Endothelial cell of umbilical vein (primary cell): Measurements from ENCODE around the gene MAP4K1.

Experiments
- EZH2 ChIP-seq: IDR thresholded peaks from 2 replicates; pipeline ENCODE4 v1.6.1; 2012; ENCODE audit warnings: borderline replicate concordance, low read depth, mild to moderate bottlenecking, moderate library complexity, low read length, inconsistent platforms; ENCODE audit not compliant: severe bottlenecking
- FOS ChIP-seq: IDR thresholded peaks from 2 replicates; pipeline ENCODE4 v1.6.1; 2011; ENCODE audit warnings: mild to moderate bottlenecking, low read length, moderate library complexity, borderline replicate concordance; ENCODE audit not compliant: insufficient read depth
- GATA2 ChIP-seq: IDR thresholded peaks from 2 replicates; pipeline ENCODE4 v1.7.0; 2011; ENCODE audit warnings: low read depth, mild to moderate bottlenecking, moderate library complexity, mixed read lengths, low read length; ENCODE audit not compliant: insufficient read length, insufficient read depth
- JUN ChIP-seq: IDR thresholded peaks from 2 replicates; pipeline ENCODE4 v1.6.1; 2011; ENCODE audit warnings: borderline replicate concordance, low read depth; ENCODE audit not compliant: insufficient read length, insufficient read depth
- MAX ChIP-seq: IDR thresholded peaks from 2 replicates; pipeline ENCODE4 v1.6.1; 2011; ENCODE audit not compliant: insufficient read depth, insufficient read length
- MYC ChIP-seq: IDR thresholded peaks from one replicate; pipeline ENCODE4 v1.6.1; 2011; ENCODE audit warnings: mild to moderate bottlenecking, low read depth, low read length
- POLR2A ChIP-seq: IDR thresholded peaks from 2 replicates; pipeline ENCODE4 v1.6.1; 2012; ENCODE audit warnings: low read depth, mild to moderate bottlenecking, control low read depth, low read length
- POLR2AphosphoS5 ChIP-seq: IDR thresholded peaks from 2 replicates; pipeline ENCODE4 v1.6.1; 2012; ENCODE audit warnings: low read depth, mild to moderate bottlenecking, control low read depth, low read length, moderate library complexity; ENCODE audit not compliant: insufficient read depth
- TF ChIP-seq, protein P1 (sequence below), 2 donors: IDR thresholded peaks; 1 replicate in 1 of 2; 2 replicates in 1 of 2; pipeline ENCODE4 v1.5.1; 2011; ENCODE audit warnings: low read length in 2 of 2, mild to moderate bottlenecking in 2 of 2, moderate library complexity in 2 of 2, control low read depth in 1 of 2, inconsistent platforms in 1 of 2, low read depth in 1 of 2; ENCODE audit not compliant: insufficient read depth in 1 of 2; ENCODE audit errors: extremely low read depth in 1 of 2

- TF ChIP-seq EZH2 (no peak), POLR2A (no peak), POLR2AphosphoS5 (no peak), MYC (no peak), JUN (no peak), MAX (no peak), GATA2 (no peak), FOS (no peak)
- TF ChIP-seq, protein P1, sequence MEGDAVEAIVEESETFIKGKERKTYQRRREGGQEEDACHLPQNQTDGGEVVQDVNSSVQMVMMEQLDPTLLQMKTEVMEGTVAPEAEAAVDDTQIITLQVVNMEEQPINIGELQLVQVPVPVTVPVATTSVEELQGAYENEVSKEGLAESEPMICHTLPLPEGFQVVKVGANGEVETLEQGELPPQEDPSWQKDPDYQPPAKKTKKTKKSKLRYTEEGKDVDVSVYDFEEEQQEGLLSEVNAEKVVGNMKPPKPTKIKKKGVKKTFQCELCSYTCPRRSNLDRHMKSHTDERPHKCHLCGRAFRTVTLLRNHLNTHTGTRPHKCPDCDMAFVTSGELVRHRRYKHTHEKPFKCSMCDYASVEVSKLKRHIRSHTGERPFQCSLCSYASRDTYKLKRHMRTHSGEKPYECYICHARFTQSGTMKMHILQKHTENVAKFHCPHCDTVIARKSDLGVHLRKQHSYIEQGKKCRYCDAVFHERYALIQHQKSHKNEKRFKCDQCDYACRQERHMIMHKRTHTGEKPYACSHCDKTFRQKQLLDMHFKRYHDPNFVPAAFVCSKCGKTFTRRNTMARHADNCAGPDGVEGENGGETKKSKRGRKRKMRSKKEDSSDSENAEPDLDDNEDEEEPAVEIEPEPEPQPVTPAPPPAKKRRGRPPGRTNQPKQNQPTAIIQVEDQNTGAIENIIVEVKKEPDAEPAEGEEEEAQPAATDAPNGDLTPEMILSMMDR (IDR thresholded peaks at IDR 0.05; ENCODE audit: extremely low read depth in 1 of 2, insufficient read depth in 1 of 2, low read depth in 1 of 2, low read length in 2 of 2), result peak in 1 of 2 donors; percentile 30
These were observed 73.0 kb downstream of the MAP4K1 start for GRCh38 chr19:38544569-38545315.
